B cell (primary cell): ENCODE data around the gene CCL22. TPM values are rescaled to one million over a fixed set of nuclear protein-coding genes. Genes with fewer than 3 reads are reported as not detected.

Experiments
- ATAC-seq: fragments of 200-7000 bp; cut with Tn5 transposase; one replicate; pipeline ENCODE4 v1.10.0; 2021; ENCODE audit warnings: low read depth, mild to moderate bottlenecking, moderate number of reproducible peaks, moderate library complexity
- CTCF ChIA-PET: fragments of 350-600 bp; sonication (Branson Sonifier 250); formaldehyde crosslinking; loops from one replicate; lab custom pipeline; 2021; ENCODE audit warnings: antibody characterized with exemption, inconsistent platforms; lab: Charles Lee
- POLR2A ChIA-PET: fragments of 350-600 bp; sonication (Branson Sonifier 250); formaldehyde crosslinking; loops from one replicate; lab custom pipeline; 2021; ENCODE audit warnings: antibody characterized with exemption; lab: Charles Lee
- DNase-seq: peaks from one replicate; pipeline ENCODE4 v3.0.0; 2013
- H2AFZ ChIP-seq: 2 replicates; pipeline ENCODE4 v1.6.1; 2012; ENCODE audit warnings: mild to moderate bottlenecking, low read depth, low read length; ENCODE audit not compliant: insufficient read depth, poor library complexity, severe bottlenecking
- H3K27ac ChIP-seq, 2 donors: 1 replicate in 1 of 2; 2 replicates in 1 of 2; pipeline ENCODE4 v1.5.1; 2012 to 2013; ENCODE audit warnings: low read length in 2 of 2, mild to moderate bottlenecking in 2 of 2, moderate library complexity in 1 of 2
- H3K27me3 ChIP-seq, 4 experiments: fragments of 200-600 bp in 1 of 4; sonication (generic) in 1 of 4; replicated peaks in 1 of 4; 1 replicate in 2 of 4; 2 replicates in 2 of 4; pipeline versions ENCODE4 v1.6.1 to v1.7.0; 2013 to 2016; ENCODE audit warnings: low read length in 3 of 4, mild to moderate bottlenecking in 2 of 4, mixed read lengths in 1 of 4, moderate library complexity in 1 of 4; ENCODE audit not compliant: insufficient read depth in 4 of 4, control insufficient read depth in 3 of 4; ENCODE audit errors: control extremely low read depth in 1 of 4
- H3K36me3 ChIP-seq, 2 experiments: replicated peaks in 1 of 2; 1 replicate in 1 of 2; 2 replicates in 1 of 2; pipeline versions ENCODE4 v1.6.1 to v1.7.1; 2013; ENCODE audit warnings: low read length in 1 of 2; ENCODE audit not compliant: insufficient read depth in 2 of 2, control insufficient read depth in 1 of 2; ENCODE audit errors: control extremely low read depth in 1 of 2, extremely low read depth in 1 of 2
- H3K4me1 ChIP-seq, 2 donors: fragments of 200-600 bp in 1 of 2; sonication (generic) in 1 of 2; 1 replicate in 1 of 2; 2 replicates in 1 of 2; pipeline versions ENCODE4 v1.5.1 to v1.6.1; 2013 to 2017; ENCODE audit warnings: low read length in 2 of 2; ENCODE audit not compliant: control insufficient read depth in 2 of 2, insufficient read depth in 2 of 2
- H3K4me2 ChIP-seq: replicated peaks from 2 replicates; pipeline ENCODE3; 2012; ENCODE audit warnings: mild to moderate bottlenecking, low read depth, low read length; ENCODE audit not compliant: poor library complexity, severe bottlenecking
- H3K4me3 ChIP-seq, 5 experiments: fragments of 200-600 bp in 1 of 5; sonication (generic) in 1 of 5; 1 replicate in 3 of 5; 2 replicates in 2 of 5; pipeline versions ENCODE4 v1.5.1 to v1.7.0; 2011 to 2016; ENCODE audit warnings: low read length in 4 of 5, mild to moderate bottlenecking in 4 of 5, low read depth in 2 of 5, control low read depth in 1 of 5, moderate library complexity in 1 of 5; ENCODE audit not compliant: insufficient read depth in 1 of 5; ENCODE audit errors: control extremely low read depth in 1 of 5, extremely low read depth in 1 of 5
- H3K79me2 ChIP-seq: fragments of 200-600 bp; sonication (generic); one replicate; pipeline ENCODE4 v1.6.0; 2016; ENCODE audit warnings: low read length; ENCODE audit not compliant: control insufficient read depth, insufficient read depth
- H3K9ac ChIP-seq: fragments of 200-600 bp; sonication (generic); 2 replicates; pipeline ENCODE4 v1.6.1; 2017; ENCODE audit warnings: mild to moderate bottlenecking, low read length, moderate library complexity
- H3K9me3 ChIP-seq, 3 donors: one replicate each; pipeline versions ENCODE4 v1.6.1 to v1.7.1; 2013; ENCODE audit warnings: low read length in 2 of 3; ENCODE audit not compliant: control insufficient read depth in 2 of 3, insufficient read depth in 1 of 3; ENCODE audit errors: control extremely low read depth in 1 of 3
- H4K20me1 ChIP-seq: 2 replicates; pipeline ENCODE4 v1.6.0; 2012; ENCODE audit warnings: mild to moderate bottlenecking, low read length; ENCODE audit not compliant: insufficient read depth, control insufficient read depth, poor library complexity, severe bottlenecking
- H3K27ac Mint-ChIP-seq: one replicate; pipeline ENCODE4 v1.8.0; 2021; ENCODE audit warnings: mixed read lengths
- H3K27me3 Mint-ChIP-seq: one replicate; pipeline ENCODE4 v1.8.0; 2021; ENCODE audit warnings: mixed read lengths
- H3K4me1 Mint-ChIP-seq: one replicate; pipeline ENCODE4 v1.8.0; 2021; ENCODE audit warnings: mixed read lengths
- H3K4me3 Mint-ChIP-seq: one replicate; pipeline ENCODE4 v1.8.0; 2021; ENCODE audit warnings: mixed read lengths
- H3K9me3 Mint-ChIP-seq: one replicate; pipeline ENCODE4 v1.8.0; 2022; ENCODE audit warnings: mixed read lengths; ENCODE audit not compliant: insufficient read depth
- CTCF ChIP-seq: fragments of 200-600 bp; IDR thresholded peaks from one replicate; pipeline ENCODE4 v1.8.0; 2022; ENCODE audit warnings: antibody characterized with exemption, mild to moderate bottlenecking
- EZH2 ChIP-seq: IDR thresholded peaks from 2 replicates; pipeline ENCODE4 v1.6.1; 2012; ENCODE audit warnings: borderline replicate concordance, low read depth, mild to moderate bottlenecking, moderate library complexity, low read length; ENCODE audit not compliant: insufficient read depth, poor library complexity, severe bottlenecking
- WGBS: methylation state at CpG from one replicate; pipeline ENCODE4 v1.1.5; 2013; ENCODE audit warnings: missing lambda C conversion rate; ENCODE audit not compliant: insufficient coverage; 5-methylcytosine and 5-hydroxymethylcytosine counted together
- intact Hi-C: fragments of 100-400 bp; cut with micrococcal nuclease; formaldehyde crosslinking; loops from one replicate; pipeline ENCODE4 v1.10.0; 2022
- polyA plus RNA-seq: library from polyadenylated mRNA; depleted of rRNA; stranded (reverse); fragments of >200 nt; gene quantifications from 2 replicates; pipeline ENCODE4 v1.2.3, GENCODE V29; 2012
- total RNA-seq, 2 donors: library from RNA; stranded (reverse); fragments of 120-200 nt in 1 of 2; gene quantifications; 1 replicate in 1 of 2; 2 replicates in 1 of 2; pipeline versions ENCODE4 v1.2.3 to v1.2.4, GENCODE V29; 2013 to 2022

Gene CCL22
- total and polyA plus RNA-seq, 2 donors (not counting 1 experiment from before 2014, with no cell fraction given), result 0.04 to 91.5 TPM

DNA sequence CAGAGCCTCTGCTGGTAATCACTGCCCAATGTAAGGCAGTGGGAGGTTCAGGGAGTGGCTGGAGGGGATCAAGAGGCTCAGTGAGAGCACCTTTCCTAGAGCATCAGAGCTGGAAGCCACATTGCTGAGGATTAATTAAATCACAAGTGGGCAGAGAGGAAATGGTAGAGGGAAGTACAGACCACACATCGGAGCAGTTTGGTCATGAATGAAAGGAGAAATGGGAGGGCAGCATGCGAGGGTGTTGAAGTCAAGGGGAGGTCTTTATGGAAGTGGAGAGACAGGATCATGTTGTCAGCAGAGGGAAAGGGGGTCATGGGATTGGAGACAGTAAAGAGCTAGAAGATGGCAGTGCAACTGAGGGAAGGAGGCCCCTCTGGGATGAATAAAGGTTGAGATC is 48.3 kb downstream of the CCL22 start:
- intact Hi-C loops, result no loop called here
- no peaks in the 10 kb centered on the region for H3K79me2 ChIP-seq
- H3K9ac ChIP-seq, result no peak overlapping the region
- no peaks in the 10 kb centered on the region for H3K27me3 ChIP-seq
- H3K4me1 Mint-ChIP-seq, result peaks cover 26% of the 10 kb centered on the region
- no peaks in the 10 kb centered on the region for H4K20me1 ChIP-seq
- peak overlapping the region; percentile 29 for H3K4me2 ChIP-seq
- H3K27me3 Mint-ChIP-seq, result no peaks in the 10 kb centered on the region
- H3K9me3 ChIP-seq, result peaks cover 0 to 6% (median 0%) of the 10 kb centered on the region in 3 donors
- CTCF ChIA-PET, result interaction anchor here (2.4 to 3.4 kb wide), 2 partner anchors 10 to 12 kb away, joined by 8 to 11 read pairs; no protein-coding TSS in a partner anchor
- no peak overlapping the region for H2AFZ ChIP-seq
- H3K4me3 Mint-ChIP-seq, result no peak overlapping the region
- POLR2A ChIA-PET, result no interaction called here
- no peak overlapping the region for H3K27ac Mint-ChIP-seq
- H3K4me1 ChIP-seq, result peaks cover 19 to 22% of the 10 kb centered on the region in 2 donors
- DNase-seq (no peak), ATAC-seq (no peak)
- H3K9me3 Mint-ChIP-seq, result no peaks in the 10 kb centered on the region
- no peak overlapping the region for H3K4me3 ChIP-seq
- TF ChIP-seq CTCF, result no peak
- TF ChIP-seq EZH2, result no peak
- H3K36me3 ChIP-seq, result no peaks in the 10 kb centered on the region
- no peak overlapping the region for H3K27ac ChIP-seq
- 0% methylated on average over 2 of the region's 2 CpGs for WGBS

GRCh38 chr16:57407521-57408353 is 49.2 kb downstream of the CCL22 start:
- Histone ChIP-seq H3K27me3 (no peaks in the 10 kb centered on the region), H3K4me2 (no peak overlapping the region), H3K27ac (no peak overlapping the region), H2AFZ (no peak overlapping the region), H3K79me2 (no peaks in the 10 kb centered on the region), H4K20me1 (no peaks in the 10 kb centered on the region), H3K36me3 (no peaks in the 10 kb centered on the region), H3K9ac (no peak overlapping the region), H3K4me1 (peaks cover 27 to 31% of the 10 kb centered on the region in 2 donors), H3K9me3 (peaks cover 0 to 10% (median 0%) of the 10 kb centered on the region in 3 donors), H3K4me3 (no peak overlapping the region)
- no peaks in the 10 kb centered on the region for H3K9me3 Mint-ChIP-seq
- ChIA-PET POLR2A (no interaction called here), CTCF (interaction anchor here (2.4 to 3.4 kb wide), 2 partner anchors 9 to 11 kb away, joined by 8 to 11 read pairs; no protein-coding TSS in a partner anchor)
- DNase-seq (no peak), ATAC-seq (no peak)
- H3K27ac Mint-ChIP-seq, result no peak overlapping the region
- no peak overlapping the region for H3K4me3 Mint-ChIP-seq
- intact Hi-C loops, result no loop called here
- 100% methylated on average over 5 of the region's 5 CpGs for WGBS
- H3K4me1 Mint-ChIP-seq, result peaks cover 33% of the 10 kb centered on the region
- H3K27me3 Mint-ChIP-seq, result no peaks in the 10 kb centered on the region
- TF ChIP-seq EZH2 (no peak), CTCF (no peak)
